NCI-H774 (cell line): ENCODE measurements around the gene GATAD2A.

ENCODE experiments used
- DNase-seq: peaks from one replicate; lab custom pipeline; 2025; lab: John Stamatoyannopoulos, UW

Gene GATAD2A

GRCh38 chr19:19421299-19421696 is 15.8 kb downstream of the GATAD2A start:
- no peak for DNase-seq

GRCh38 chr19:19422156-19422555 is 16.7 kb downstream of the GATAD2A start:
- no peak for DNase-seq

- DNase-seq, result no peak
Measured at GRCh38 chr19:19423322-19423721, 17.8 kb downstream of the GATAD2A start.

DNA sequence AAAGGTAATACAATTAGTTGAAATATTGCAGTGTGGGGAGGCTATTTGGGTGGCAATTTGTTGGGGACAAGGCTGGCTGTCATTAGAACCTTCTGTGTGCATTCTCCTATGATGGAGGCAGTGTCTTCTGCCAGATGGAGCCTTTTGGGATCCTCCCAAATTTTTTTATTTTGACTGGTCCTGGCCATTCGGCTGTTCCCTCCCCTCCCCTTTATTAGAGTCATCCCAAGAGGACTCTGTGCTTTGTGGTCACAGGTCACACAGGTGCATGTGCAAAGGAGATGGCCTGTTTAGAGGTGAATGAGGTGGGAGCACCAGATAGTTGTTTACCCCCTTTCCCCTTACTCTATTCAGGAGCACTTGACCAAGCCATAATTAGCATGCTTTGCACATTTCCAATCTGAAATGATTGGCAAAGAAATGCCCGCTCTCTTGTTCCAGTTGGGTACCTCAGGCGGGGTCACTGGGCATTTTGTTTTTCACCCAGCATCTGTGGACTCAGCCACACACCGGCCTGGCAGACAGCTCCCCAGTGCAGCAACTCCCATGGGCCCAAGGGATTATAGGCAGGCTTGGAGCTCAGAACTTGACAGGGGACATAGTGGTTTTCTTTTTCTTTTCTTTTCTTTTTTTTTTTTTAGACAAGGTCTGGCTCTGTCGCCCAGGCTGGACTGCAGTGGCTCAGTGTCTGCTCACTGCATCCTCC is 19.8 kb downstream of the GATAD2A start:
- DNase-seq, result no peak

DNA sequence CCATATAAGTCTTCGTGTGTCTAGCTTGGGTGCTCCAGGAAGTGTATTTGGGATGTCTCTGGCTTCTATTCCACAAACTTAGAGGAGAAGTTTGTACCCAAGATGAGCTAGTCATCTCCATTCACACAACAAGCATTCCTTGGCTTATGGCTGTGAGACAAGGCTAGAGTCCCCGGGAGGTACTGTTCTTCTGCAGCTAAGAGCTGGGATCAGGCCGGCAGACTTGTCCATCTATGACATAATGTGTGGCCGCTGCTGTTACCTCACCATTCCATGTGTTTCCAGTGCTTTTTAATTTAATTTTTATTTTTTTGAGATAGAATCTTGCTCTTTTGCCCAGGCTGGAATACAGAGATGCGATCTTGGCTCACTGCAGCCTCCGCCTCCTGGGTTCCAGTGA is 20.7 kb downstream of the GATAD2A start:
- no peak for DNase-seq

- DNase-seq, result no peak
Measured at GRCh38 chr19:19426799-19427198, 21.3 kb downstream of the GATAD2A start.

DNA sequence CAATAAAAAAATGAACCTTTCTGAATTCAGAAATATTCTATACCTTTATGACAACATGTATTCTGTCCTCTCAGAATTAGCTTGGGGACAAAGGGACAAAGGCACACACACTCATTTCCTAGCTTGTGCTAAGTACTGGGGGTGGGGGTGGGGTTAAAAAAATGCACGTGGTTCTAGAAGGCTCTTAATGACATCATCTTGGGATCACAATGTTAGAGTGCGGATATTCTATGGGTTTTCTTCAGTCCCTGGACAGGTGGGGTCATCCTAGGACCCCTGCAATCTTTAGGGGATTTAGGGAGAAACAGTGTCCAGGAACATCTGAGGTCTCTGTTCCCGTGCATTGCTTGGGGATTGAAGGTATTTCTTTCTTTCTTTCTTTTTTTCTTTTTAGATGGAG is 21.8 kb downstream of the GATAD2A start:
- no peak for DNase-seq

GRCh38 chr19:19427944-19428343 is 22.5 kb downstream of the GATAD2A start:
- no peak for DNase-seq

DNA sequence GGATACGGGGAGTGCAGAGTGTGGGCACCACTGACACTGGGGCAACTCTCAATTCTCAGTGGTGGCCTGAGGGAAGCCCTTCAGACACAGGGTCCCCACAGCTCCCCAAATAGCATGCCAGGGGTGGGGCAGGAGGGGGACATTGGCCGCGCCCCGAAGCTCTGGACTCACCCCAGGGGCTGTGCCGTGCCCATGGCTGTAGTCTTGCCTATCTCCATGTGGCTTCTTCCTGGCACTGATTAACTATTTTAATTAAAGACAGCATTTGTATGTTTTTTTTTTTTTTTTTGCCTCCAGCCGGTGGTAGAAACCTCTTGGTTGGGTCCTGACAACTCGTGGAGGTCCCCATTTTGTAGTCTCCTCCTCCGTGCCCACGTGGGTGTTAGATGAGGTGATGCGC is 23.3 kb downstream of the GATAD2A start:
- no peak for DNase-seq

- DNase-seq, result no peak
Measured at GRCh38 chr19:19429361-19429760, 23.9 kb downstream of the GATAD2A start.

- no peak for DNase-seq
Measured at GRCh38 chr19:19432732-19433131, 27.3 kb downstream of the GATAD2A start.

- no peak for DNase-seq
Measured at GRCh38 chr19:19433666-19434213, 28.3 kb downstream of the GATAD2A start.

- no peak for DNase-seq
Measured at GRCh38 chr19:19434483-19435045, 29.1 kb downstream of the GATAD2A start.

DNA sequence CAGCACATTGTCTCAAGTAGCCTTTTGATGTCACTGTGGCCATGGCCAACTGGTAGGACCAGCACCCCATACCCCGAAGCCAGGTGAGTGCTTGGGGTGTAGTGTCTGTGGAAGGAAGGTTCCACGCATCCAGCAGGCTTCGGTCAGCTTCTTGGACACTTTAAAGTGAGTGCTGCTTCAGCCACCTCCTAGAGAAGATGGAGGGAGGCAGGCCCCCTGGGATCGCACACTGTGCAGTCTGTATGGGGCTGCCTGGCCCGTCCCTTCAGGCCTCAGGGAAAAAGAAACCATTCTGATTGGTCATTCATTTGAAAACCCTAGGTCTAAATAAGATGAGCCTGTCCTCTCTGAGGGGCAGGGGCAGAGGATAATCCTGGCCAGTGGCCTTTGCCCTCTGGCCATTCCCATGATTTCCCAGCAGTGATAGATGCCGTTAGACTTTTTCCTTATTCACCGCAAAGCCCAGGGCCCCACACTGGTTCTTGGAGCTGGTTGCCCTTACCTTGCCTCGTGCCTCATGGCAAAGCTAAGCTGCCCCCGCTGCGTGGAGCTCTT is 30.7 kb downstream of the GATAD2A start:
- no peak for DNase-seq

DNA sequence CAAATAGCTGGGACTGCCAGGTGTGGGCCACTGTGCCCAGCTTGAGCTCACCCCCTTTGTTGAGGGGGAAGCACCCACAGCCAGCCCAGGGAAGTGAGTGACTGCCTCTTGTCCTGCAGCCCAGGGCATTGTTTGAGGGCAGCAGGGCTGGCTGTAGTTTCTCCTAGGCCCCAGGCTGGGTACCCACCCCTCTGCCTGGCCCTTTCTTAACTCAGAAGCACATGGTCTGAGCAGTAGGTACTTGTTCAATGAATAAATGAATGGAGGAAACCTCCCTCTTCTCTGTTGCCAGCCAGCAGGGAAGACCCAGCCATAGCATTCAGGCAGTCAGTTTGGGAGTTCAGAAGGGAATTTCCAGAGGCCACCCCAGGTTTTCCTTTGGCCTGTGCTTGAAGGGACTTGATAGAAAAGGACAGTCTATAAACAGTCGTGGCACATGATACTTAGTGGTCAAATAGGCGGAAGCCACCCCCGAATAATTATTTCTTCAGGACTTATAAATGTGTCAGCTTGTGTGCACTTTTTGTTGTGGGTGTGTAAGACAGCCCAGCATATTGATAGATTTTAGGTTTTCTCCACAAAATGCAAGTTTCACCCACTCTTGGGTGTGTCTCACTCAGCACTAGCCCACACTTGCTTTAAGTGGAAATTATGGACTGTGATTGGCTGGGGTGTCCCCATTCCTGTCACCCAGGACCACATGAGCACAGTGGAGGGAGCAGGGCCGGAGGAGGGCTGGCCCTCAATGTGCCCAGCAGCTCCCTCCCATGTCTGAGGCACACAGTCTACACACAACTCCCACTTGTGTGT is 33.1 kb downstream of the GATAD2A start:
- DNase-seq, result no peak

DNA sequence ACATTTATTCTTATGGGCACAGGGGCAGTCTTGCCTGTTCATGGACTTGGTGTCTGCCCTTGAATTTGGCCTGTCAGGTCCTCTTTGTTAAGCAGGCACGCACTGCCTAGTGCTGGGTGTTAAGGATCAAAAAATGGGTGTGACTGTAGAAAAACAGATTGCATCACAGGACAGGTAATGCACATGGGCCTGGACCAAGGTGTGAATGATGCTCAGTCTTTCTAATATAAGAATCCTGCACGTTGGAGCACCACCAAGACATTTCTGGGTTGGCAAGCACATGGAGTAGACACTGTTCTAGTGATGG is 33.7 kb downstream of the GATAD2A start:
- DNase-seq, result no peak

GRCh38 chr19:19443283-19443682 is 37.8 kb downstream of the GATAD2A start:
- DNase-seq, result no peak

GRCh38 chr19:19443902-19444680 is 38.6 kb downstream of the GATAD2A start:
- no peak for DNase-seq

- no peak for DNase-seq
Measured at GRCh38 chr19:19444681-19445155, 39.2 kb downstream of the GATAD2A start.

- DNase-seq, result no peak
Measured at GRCh38 chr19:19445288-19445687, 39.8 kb downstream of the GATAD2A start.

DNA sequence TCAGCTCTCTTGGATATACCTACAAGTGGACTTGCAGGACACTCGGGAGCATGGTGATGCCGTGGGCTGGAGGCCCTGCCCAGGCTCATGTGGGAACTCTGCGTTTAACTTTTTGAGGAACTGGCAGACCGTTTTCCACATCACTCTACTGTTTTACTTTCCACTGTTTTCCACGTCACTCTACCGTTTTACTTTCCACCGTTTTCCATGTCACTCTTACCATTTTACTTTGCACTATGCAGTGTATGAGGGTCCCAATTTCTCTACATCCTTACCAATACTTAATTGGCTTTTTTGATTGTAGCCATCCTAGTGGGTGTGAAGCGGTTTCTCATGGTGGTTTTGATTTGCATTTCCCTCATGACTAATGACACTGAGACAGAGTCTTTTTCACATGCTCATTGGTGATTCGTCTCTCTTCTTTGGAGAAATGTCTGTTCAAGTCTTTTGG is 40.5 kb downstream of the GATAD2A start:
- DNase-seq, result no peak
